ENCODE data around the gene SHANK3.

- no peak for TF ChIP-seq POLR2AphosphoS5 (IDR thresholded peaks at IDR 0.05; ENCODE audit: low read depth, low read length)
- no peak for TF ChIP-seq FOXP2 (optimal IDR thresholded peaks at IDR 0.05; ENCODE audit: borderline replicate concordance, extremely low read depth, extremely low read length, insufficient read depth)
- TF ChIP-seq SIN3A (IDR thresholded peaks at IDR 0.05; ENCODE audit: borderline replicate concordance, insufficient read depth, low read length), result no peak
- no peak for TF ChIP-seq TAF1 (IDR thresholded peaks at IDR 0.05; ENCODE audit: borderline replicate concordance, insufficient read depth, low read length)
- TF ChIP-seq REST (IDR thresholded peaks at IDR 0.05; ENCODE audit: insufficient read depth in 1 of 2, low read depth in 2 of 2, low read length in 2 of 2), result no peak
These were observed 11.4 kb downstream of the SHANK3 start for GRCh38 chr22:50683994-50684371.
